Heart left ventricle (tissue), 13 donors: ENCODE results near the gene GARIN5B.

Source experiments
- POLR2A ChIP-seq, 2 donors: fragments of 450-650 bp; IDR thresholded peaks; one replicate each; pipeline ENCODE4 v1.6.1; 2017; ENCODE audit warnings: antibody characterized with exemption in 2 of 2, mild to moderate bottlenecking in 2 of 2, moderate library complexity in 2 of 2
- TF ChIP-seq, protein P1 (sequence below), 12 donors: fragments of 200-600 bp; sonication (generic) in 4 of 12; IDR thresholded peaks; one replicate each; pipeline versions ENCODE4 v1.5.0 to v1.8.0; 2018 to 2022; ENCODE audit warnings: antibody characterized with exemption in 12 of 12, mild to moderate bottlenecking in 5 of 12
- donor health status: ischemic (EF 13 %, LVEDD 7.1; RV severe dilation, severe dysfunction).
- donor health status: DM: no; HTN: yes; CAD: no.
- donor health status: DM: no; HTN: no; CAD: no.
- donor health status: ischemic (EF 25% LVEDD 6.9; RV normal size, moderate dysfunction).
- donor health status: ischemic (EF 25% LVEDD 5.7; RV mildly dilated, moderate dysfunction).
- donor health status: ischemic (EF 35%, LVEDD 5.7; RV mildly dilated, moderate dysfunction).
- donor health status: nonischemic (EF 11% LVEDD 7.7; RV severe dilation, severe dysfunction).
- donor health status: DM: yes; HTN: yes; CAD: no.
- donor health status: PGD.
- donor health status: ischemic (EF 29% LVEDD 5.4; RV normal size, mild dysfunction).
- donor health status: nonischemic (EF 23%, LVEDD 6.1; RV moderate dilation, normal function).

DNA sequence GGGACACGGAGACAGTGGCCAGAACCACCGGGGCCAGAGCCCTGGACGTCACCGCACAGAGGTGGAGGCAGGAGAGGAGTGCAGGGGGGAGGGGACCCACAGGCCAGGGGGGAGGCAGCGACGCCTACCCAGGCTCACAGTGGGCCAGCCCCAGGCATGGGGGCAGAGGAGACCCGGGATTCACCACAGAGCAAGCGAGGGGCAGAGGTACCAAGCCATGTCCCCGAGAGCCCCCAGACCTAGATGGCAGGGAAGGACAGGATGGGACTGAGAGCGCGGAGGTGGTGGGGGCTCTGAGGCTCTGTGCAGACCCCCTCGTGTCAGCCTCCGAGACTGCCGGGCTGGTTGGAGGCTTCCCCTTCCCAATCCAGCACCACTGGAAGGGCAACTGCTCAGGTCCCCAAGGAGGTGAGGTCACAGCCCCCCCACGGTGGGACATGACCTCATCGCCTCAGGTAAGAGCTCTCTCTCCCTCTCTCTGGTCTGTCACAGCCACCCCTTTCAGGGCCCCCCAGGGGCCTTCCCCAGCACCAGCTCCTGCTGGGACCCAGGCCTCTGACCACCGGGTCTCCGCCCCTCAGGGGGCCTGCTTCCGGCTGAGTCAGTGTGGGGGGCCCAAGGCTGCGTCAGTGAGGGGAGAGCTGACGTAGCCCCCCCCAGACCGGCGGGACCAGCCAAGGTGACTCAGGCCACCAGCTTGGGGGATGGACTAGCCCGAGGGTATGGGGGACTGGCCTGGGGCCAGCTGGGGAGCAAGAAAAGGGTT, 9.4 kb upstream of the GARIN5B start:
- TF ChIP-seq, protein P1, sequence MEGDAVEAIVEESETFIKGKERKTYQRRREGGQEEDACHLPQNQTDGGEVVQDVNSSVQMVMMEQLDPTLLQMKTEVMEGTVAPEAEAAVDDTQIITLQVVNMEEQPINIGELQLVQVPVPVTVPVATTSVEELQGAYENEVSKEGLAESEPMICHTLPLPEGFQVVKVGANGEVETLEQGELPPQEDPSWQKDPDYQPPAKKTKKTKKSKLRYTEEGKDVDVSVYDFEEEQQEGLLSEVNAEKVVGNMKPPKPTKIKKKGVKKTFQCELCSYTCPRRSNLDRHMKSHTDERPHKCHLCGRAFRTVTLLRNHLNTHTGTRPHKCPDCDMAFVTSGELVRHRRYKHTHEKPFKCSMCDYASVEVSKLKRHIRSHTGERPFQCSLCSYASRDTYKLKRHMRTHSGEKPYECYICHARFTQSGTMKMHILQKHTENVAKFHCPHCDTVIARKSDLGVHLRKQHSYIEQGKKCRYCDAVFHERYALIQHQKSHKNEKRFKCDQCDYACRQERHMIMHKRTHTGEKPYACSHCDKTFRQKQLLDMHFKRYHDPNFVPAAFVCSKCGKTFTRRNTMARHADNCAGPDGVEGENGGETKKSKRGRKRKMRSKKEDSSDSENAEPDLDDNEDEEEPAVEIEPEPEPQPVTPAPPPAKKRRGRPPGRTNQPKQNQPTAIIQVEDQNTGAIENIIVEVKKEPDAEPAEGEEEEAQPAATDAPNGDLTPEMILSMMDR (IDR thresholded peaks at IDR 0.05) = no peak
- no peak for TF ChIP-seq POLR2A (IDR thresholded peaks at IDR 0.05)
